GM23248 (cell line): ENCODE results near the gene ADPRHL1. TPM values are rescaled to one million over a fixed set of nuclear protein-coding genes. Genes with fewer than 3 reads are reported as not detected.

Source experiments
- DNase-seq: peaks from one replicate; pipeline ENCODE4 v3.0.0-alpha.2; 2015
- H2AFZ ChIP-seq: fragments of 200-600 bp; sonication (generic); 2 replicates; pipeline ENCODE4 v1.6.1; 2016; ENCODE audit warnings: antibody characterized with exemption
- H3F3A ChIP-seq: fragments of 200-600 bp; sonication (generic); 2 replicates; pipeline ENCODE4 v1.6.1; 2016; ENCODE audit warnings: mild to moderate bottlenecking, antibody characterized with exemption, mixed run types; ENCODE audit not compliant: insufficient read depth
- H3K27ac ChIP-seq: fragments of 200-600 bp; sonication (generic); 2 replicates; pipeline ENCODE4 v1.5.1; 2016; ENCODE audit warnings: mild to moderate bottlenecking
- H3K27me3 ChIP-seq: fragments of 200-600 bp; sonication (generic); replicated peaks from 2 replicates; pipeline ENCODE4 v1.6.1; 2016; ENCODE audit warnings: mild to moderate bottlenecking; ENCODE audit not compliant: insufficient read depth
- H3K36me3 ChIP-seq: fragments of 200-600 bp; sonication (generic); 2 replicates; pipeline ENCODE4 v1.6.1; 2016; ENCODE audit warnings: low read depth, mild to moderate bottlenecking
- H3K4me1 ChIP-seq: fragments of 200-600 bp; sonication (generic); 2 replicates; pipeline ENCODE4 v1.6.1; 2016; ENCODE audit warnings: mild to moderate bottlenecking; ENCODE audit not compliant: insufficient read depth
- H3K4me2 ChIP-seq: fragments of 200-600 bp; sonication (generic); one replicate; pipeline ENCODE4 v1.6.1; 2016; ENCODE audit warnings: mild to moderate bottlenecking; ENCODE audit not compliant: unreplicated experiment
- H3K4me3 ChIP-seq: fragments of 200-600 bp; sonication (generic); 2 replicates; pipeline ENCODE4 v1.5.1; 2016; ENCODE audit warnings: mild to moderate bottlenecking
- H3K79me2 ChIP-seq: fragments of 200-600 bp; sonication (generic); 2 replicates; pipeline ENCODE4 v1.6.1; 2016; ENCODE audit warnings: mild to moderate bottlenecking; ENCODE audit not compliant: insufficient read depth
- H3K9ac ChIP-seq: fragments of 200-600 bp; sonication (generic); 2 replicates; pipeline ENCODE4 v1.6.1; 2016; ENCODE audit warnings: mild to moderate bottlenecking
- H3K9me2 ChIP-seq: fragments of 200-600 bp; sonication (generic); 2 replicates; pipeline ENCODE4 v1.6.1; 2016; ENCODE audit warnings: mixed run types, mild to moderate bottlenecking, moderate library complexity; ENCODE audit not compliant: insufficient read depth
- H3K9me3 ChIP-seq: fragments of 200-600 bp; sonication (generic); one replicate; pipeline ENCODE4 v1.6.1; 2017; ENCODE audit warnings: low read depth
- H4K20me1 ChIP-seq: fragments of 200-600 bp; sonication (generic); 2 replicates; pipeline ENCODE4 v1.6.0; 2016; ENCODE audit not compliant: insufficient read depth
- EZH2 ChIP-seq: fragments of 200-600 bp; sonication (generic); IDR thresholded peaks from 2 replicates; pipeline ENCODE4 v1.6.1; 2018; ENCODE audit warnings: antibody characterized with exemption, mild to moderate bottlenecking; ENCODE audit not compliant: insufficient read depth, poor library complexity, severe bottlenecking
- EZH2phosphoT487 ChIP-seq: fragments of 200-600 bp; sonication (generic); IDR thresholded peaks from 2 replicates; pipeline ENCODE4 v1.6.1; 2018; ENCODE audit warnings: antibody characterized with exemption, moderate library complexity, mild to moderate bottlenecking, low read depth; ENCODE audit not compliant: insufficient read depth
- WGBS, 2 experiments: methylation state at CpG; one replicate each; pipeline ENCODE4 v1.1.6; 2015 to 2017; ENCODE audit warnings: low lambda C conversion rate in 2 of 2, low coverage in 1 of 2; ENCODE audit errors: missing lambda C conversion rate in 2 of 2; 5-methylcytosine and 5-hydroxymethylcytosine counted together
- in situ Hi-C: fragments of 300-500 bp; cut with MboI; formaldehyde crosslinking; loops from 2 replicates; pipeline ENCODE4 v1.15.0; 2020
- polyA plus RNA-seq: library from polyadenylated mRNA; unstranded; fragments of >200 nt; fragmentation: Nextera tagmentation; extraction: Ambion mirVana; gene quantifications from 2 replicates; pipeline ENCODE4 v1.2.1, GENCODE V29; 2016
- total RNA-seq: library from RNA; depleted of rRNA; stranded (reverse); fragments of >200 nt; shearing (Covaris generic); gene quantifications from 2 replicates; pipeline ENCODE4 v1.2.3, GENCODE V29; 2014

ADPRHL1 gene
- total and polyA plus RNA-seq, 2 experiments from 2014 or later, result 1.8 to 2.2 TPM

DNA sequence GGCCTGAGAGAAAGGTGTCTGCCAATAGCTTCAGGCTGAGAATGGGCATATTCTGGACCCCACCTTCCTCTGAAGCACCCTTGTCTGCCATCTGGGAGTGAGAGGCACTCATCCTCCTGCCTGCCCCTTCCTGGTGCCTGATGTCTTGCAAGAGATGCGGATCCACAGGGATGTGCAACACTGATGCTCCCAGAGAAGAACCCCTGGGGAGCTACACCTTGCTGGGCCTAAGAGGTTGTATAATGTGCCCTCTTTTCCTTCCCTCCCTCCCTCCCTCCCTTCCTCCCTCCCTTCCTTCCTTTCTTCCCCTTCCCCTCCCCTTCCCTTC, 34.6 kb downstream of the ADPRHL1 start:
- Histone ChIP-seq H3K79me2 (no peaks in the 10 kb centered on the region), H2AFZ (no peak overlapping the region), H3K9ac (no peak overlapping the region), H3K36me3 (no peaks in the 10 kb centered on the region), H3K9me2 (no peaks in the 10 kb centered on the region), H3K4me3 (no peak overlapping the region), H3K4me1 (peaks cover 11% of the 10 kb centered on the region; the same call in 1 of the 2 replicates), H3K27me3 (no peaks in the 10 kb centered on the region), H3K4me2 (no peak overlapping the region), H4K20me1 (no peaks in the 10 kb centered on the region), H3K27ac (no peak overlapping the region), H3F3A (0 out of 2 replicates have a peak, but pooled peaks cover 7% of the 10 kb centered on the region), H3K9me3 (no peaks in the 10 kb centered on the region)
- in situ Hi-C loops, result no loop called here
- TF ChIP-seq EZH2phosphoT487, result no peak
- TF ChIP-seq EZH2, result no peak
- 100% methylated on average over 1 of the region's 1 CpG for WGBS, 2 experiments
- no peak for DNase-seq

DNA sequence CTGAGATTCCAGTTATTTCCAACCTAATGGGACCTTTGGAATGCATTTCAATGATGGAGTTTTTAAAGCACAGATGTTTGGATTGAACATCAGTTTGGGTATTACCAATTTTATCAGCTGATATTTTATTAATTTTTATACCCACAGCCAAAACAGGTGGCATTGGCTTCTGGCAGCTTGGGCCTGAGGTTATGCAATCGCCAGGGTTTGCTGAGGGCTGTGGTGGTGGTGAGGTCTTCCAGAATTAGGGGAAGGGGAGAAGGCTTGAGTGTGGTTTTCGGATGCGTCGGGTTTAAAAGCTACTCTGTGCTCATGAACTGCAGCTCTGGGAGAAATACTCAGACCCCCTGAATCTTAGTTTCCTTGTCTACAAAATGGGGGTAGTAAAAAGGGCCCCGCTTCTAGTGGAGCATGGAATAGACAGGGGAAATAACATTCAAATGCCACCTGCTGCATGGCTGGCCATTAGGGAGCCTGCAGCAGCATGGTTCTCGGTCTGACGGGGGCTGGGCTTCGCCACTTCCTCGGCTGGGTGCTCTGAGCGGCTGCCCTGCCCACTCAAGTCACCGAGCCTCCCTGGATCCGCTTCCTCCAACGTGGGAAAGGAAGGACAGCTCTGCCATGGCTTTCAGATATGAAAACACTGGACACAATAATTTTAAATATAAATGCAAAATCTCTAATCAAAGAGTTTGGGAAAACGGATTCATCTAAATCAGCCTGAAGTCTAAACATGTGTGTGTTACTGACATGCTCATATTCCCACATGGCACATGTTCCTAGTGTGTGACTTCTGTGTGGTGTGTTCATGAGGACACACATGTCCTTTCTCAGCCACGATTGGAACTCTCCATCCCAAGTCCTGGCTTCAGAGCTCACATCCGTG, 35.2 kb downstream of the ADPRHL1 start:
- H3K9me3 ChIP-seq, result no peaks in the 10 kb centered on the region
- WGBS, 2 experiments, result 74 to 78% methylated on average over 16 of the region's 16 CpGs
- H4K20me1 ChIP-seq, result no peaks in the 10 kb centered on the region
- H3K4me3 ChIP-seq, result no peak overlapping the region
- H2AFZ ChIP-seq, result no peak overlapping the region
- no peak for TF ChIP-seq EZH2phosphoT487
- TF ChIP-seq EZH2, result no peak
- no peak for DNase-seq
- no peaks in the 10 kb centered on the region for H3K79me2 ChIP-seq
- H3K27ac ChIP-seq, result no peak overlapping the region
- no peak overlapping the region for H3K4me2 ChIP-seq
- H3F3A ChIP-seq, result 0 out of 2 replicates have a peak, but pooled peaks cover 7% of the 10 kb centered on the region
- H3K9me2 ChIP-seq, result no peaks in the 10 kb centered on the region
- in situ Hi-C loops, result no loop called here
- peaks cover 12% of the 10 kb centered on the region; the same call in 1 of the 2 replicates for H3K4me1 ChIP-seq
- no peaks in the 10 kb centered on the region for H3K27me3 ChIP-seq
- H3K36me3 ChIP-seq, result no peaks in the 10 kb centered on the region
- no peak overlapping the region for H3K9ac ChIP-seq

DNA sequence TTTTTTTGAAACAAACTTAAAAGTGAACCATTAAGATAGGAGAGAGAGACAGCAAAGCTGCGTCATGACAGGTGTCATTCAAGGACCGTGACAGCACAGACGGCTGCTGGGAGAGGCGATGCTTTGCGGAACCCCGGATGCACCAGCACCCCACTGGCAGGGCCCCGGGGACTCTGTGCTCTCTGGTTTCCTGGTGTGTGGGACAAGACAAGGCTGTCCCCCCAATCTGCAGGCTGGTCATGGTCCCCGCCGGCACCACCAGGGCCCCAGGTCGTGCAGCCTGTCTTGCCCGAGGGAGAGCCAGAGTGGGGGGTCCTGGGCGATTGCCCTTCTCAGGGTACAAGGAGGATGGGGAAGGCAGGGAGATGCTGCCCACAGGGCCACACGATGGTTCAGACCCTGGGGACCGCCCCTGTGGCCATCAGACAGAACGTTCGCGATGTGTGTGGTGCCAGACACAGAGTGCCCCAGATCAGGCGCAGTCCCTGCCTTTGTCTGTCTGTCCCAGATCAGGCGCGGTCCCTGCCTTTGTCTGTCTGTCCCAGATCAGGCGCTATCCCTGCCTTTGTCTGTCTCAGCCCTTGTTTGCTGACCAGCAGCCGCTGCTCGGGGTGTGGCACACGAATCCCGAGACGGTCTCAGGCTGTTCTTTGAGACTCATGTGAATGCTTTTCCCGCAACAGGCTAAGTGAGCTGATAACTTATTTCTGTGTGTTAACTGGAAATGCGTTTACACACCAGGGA, 36.1 kb downstream of the ADPRHL1 start:
- no peak for TF ChIP-seq EZH2phosphoT487
- TF ChIP-seq EZH2, result no peak
- Histone ChIP-seq H3K9me3 (no peaks in the 10 kb centered on the region), H3K36me3 (no peaks in the 10 kb centered on the region), H2AFZ (no peak overlapping the region), H3K4me1 (peaks cover 12% of the 10 kb centered on the region; the same call in 1 of the 2 replicates), H4K20me1 (no peaks in the 10 kb centered on the region), H3K27me3 (no peaks in the 10 kb centered on the region), H3K4me2 (no peak overlapping the region), H3K4me3 (no peak overlapping the region), H3F3A (0 out of 2 replicates have a peak, but pooled peaks cover 7% of the 10 kb centered on the region), H3K27ac (no peak overlapping the region), H3K79me2 (no peaks in the 10 kb centered on the region), H3K9me2 (no peaks in the 10 kb centered on the region), H3K9ac (no peak overlapping the region)
- WGBS, 2 experiments, result 65 to 71% methylated on average over 26 to 27 of the region's 28 CpGs
- DNase-seq, result peak; percentile 15
- in situ Hi-C loops, result no loop called here

DNA sequence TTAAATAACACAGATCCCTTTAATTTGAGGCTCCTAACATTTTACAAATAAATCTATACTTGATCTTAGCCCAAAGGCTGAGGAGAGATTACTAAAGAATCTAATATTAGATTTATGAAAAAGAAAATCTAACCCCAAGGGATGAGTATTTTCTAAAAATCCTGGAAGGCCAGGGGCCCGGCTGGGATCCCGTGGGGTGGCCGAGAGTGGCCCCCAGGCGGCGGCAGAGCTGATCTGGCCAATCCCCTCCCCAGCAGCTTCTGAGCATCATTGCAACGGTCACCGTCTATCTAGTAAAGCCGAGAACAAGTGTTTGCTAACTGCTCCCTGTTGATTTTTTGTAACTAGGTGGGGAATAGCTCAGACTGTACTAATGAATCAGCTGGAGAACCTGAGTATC, 37.5 kb downstream of the ADPRHL1 start:
- H3K79me2 ChIP-seq, result no peaks in the 10 kb centered on the region
- no peak overlapping the region for H3K9ac ChIP-seq
- H3K4me1 ChIP-seq, result peaks cover 15% of the 10 kb centered on the region
- peaks cover 3% of the 10 kb centered on the region; the same call in 1 of the 2 replicates for H3F3A ChIP-seq
- TF ChIP-seq EZH2 (no peak), EZH2phosphoT487 (no peak)
- in situ Hi-C loops, result no loop called here
- H2AFZ ChIP-seq, result no peak overlapping the region
- H4K20me1 ChIP-seq, result no peaks in the 10 kb centered on the region
- no peak for DNase-seq
- H3K27ac ChIP-seq, result no peak overlapping the region
- no peaks in the 10 kb centered on the region for H3K9me3 ChIP-seq
- H3K4me3 ChIP-seq, result no peak overlapping the region
- no peaks in the 10 kb centered on the region for H3K36me3 ChIP-seq
- H3K27me3 ChIP-seq, result no peaks in the 10 kb centered on the region
- no peaks in the 10 kb centered on the region for H3K9me2 ChIP-seq
- WGBS, 2 experiments, result 85 to 88% methylated on average over 8 of the region's 8 CpGs
- no peak overlapping the region for H3K4me2 ChIP-seq
